ENCODE measurements around the gene GUCY1B1. TPM values are rescaled to one million over a fixed set of nuclear protein-coding genes. Genes with fewer than 3 reads are reported as not detected.

The GUCY1B1 gene
- total RNA-seq, 4 donors from 2014 or later: 44.2 to 101 (median 86.9) TPM

GRCh38 chr4:155811083-155811482 lies 52.3 kb downstream of the GUCY1B1 start:
- ATAC-seq: no peak
- WGBS, 2 donors (ENCODE audit: low coverage in 1 of 2): 68 to 86% methylated on average over 2 of the region's 2 CpGs
- H3K36me3 ChIP-seq: no peaks in the 10 kb centered on the region
- no peaks in the 10 kb centered on the region for H3K9me3 ChIP-seq
- H3K4me1 ChIP-seq: peaks cover 0 to 27% (median 5%) of the 10 kb centered on the region in 3 donors
- no peak for TF ChIP-seq POLR2A (IDR thresholded peaks at IDR 0.05)
- TF ChIP-seq CTCF (IDR thresholded peaks at IDR 0.05): no peak
- TF ChIP-seq POLR2AphosphoS5 (IDR thresholded peaks at IDR 0.05): no peak
- no peak for TF ChIP-seq EP300 (IDR thresholded peaks at IDR 0.05)
- no peak overlapping the region for H3K4me3 ChIP-seq
- no peak overlapping the region for H3K27ac ChIP-seq
- no peaks in the 10 kb centered on the region for H3K27me3 ChIP-seq

- H3K36me3 ChIP-seq: no peaks in the 10 kb centered on the region
- no peak overlapping the region for H3K4me3 ChIP-seq
- no peak for TF ChIP-seq POLR2A (IDR thresholded peaks at IDR 0.05)
- no peak for TF ChIP-seq EP300 (IDR thresholded peaks at IDR 0.05)
- TF ChIP-seq POLR2AphosphoS5 (IDR thresholded peaks at IDR 0.05): no peak
- no peak for TF ChIP-seq CTCF (IDR thresholded peaks at IDR 0.05)
- ATAC-seq: no peak
- no peaks in the 10 kb centered on the region for H3K9me3 ChIP-seq
- H3K4me1 ChIP-seq: no peaks in the 10 kb centered on the region
- H3K27me3 ChIP-seq: no peaks in the 10 kb centered on the region
- H3K27ac ChIP-seq: no peak overlapping the region
- WGBS, 2 donors (ENCODE audit: low coverage in 1 of 2): 69 to 72% methylated on average over 2 of the region's 2 CpGs
Observed at GRCh38 chr4:155818639-155819038, 59.8 kb downstream of the GUCY1B1 start.

- Histone ChIP-seq H3K9me3 (no peaks in the 10 kb centered on the region), H3K4me3 (no peak overlapping the region), H3K27me3 (no peaks in the 10 kb centered on the region), H3K36me3 (no peaks in the 10 kb centered on the region), H3K4me1 (no peaks in the 10 kb centered on the region), H3K27ac (no peak overlapping the region)
- no peak for TF ChIP-seq EP300 (IDR thresholded peaks at IDR 0.05)
- TF ChIP-seq POLR2AphosphoS5 (IDR thresholded peaks at IDR 0.05): no peak
- no peak for TF ChIP-seq POLR2A (IDR thresholded peaks at IDR 0.05)
- no peak for TF ChIP-seq CTCF (IDR thresholded peaks at IDR 0.05)
- ATAC-seq: no peak
- WGBS, 2 donors (ENCODE audit: low coverage in 1 of 2): 14 to 18% methylated on average over 1 of the region's 1 CpG
Observed at GRCh38 chr4:155819066-155819465, 60.2 kb downstream of the GUCY1B1 start.

- Histone ChIP-seq H3K36me3 (no peaks in the 10 kb centered on the region), H3K27ac (no peak overlapping the region), H3K4me3 (no peak overlapping the region), H3K27me3 (no peaks in the 10 kb centered on the region), H3K9me3 (no peaks in the 10 kb centered on the region), H3K4me1 (no peaks in the 10 kb centered on the region)
- no peak for ATAC-seq
- TF ChIP-seq POLR2A (IDR thresholded peaks at IDR 0.05) (no peak), EP300 (IDR thresholded peaks at IDR 0.05) (no peak), POLR2AphosphoS5 (IDR thresholded peaks at IDR 0.05) (no peak), CTCF (IDR thresholded peaks at IDR 0.05) (no peak)
- 98 to 100% methylated on average over 2 to 4 of the region's 4 CpGs for WGBS, 2 donors (ENCODE audit: low coverage in 1 of 2)
Observed at GRCh38 chr4:155820887-155821518, 62.2 kb downstream of the GUCY1B1 start.

- TF ChIP-seq POLR2AphosphoS5 (IDR thresholded peaks at IDR 0.05): no peak
- TF ChIP-seq CTCF (IDR thresholded peaks at IDR 0.05): no peak
- no peak for TF ChIP-seq POLR2A (IDR thresholded peaks at IDR 0.05)
- TF ChIP-seq EP300 (IDR thresholded peaks at IDR 0.05): no peak
- Histone ChIP-seq H3K27ac (no peak overlapping the region), H3K4me3 (no peak overlapping the region), H3K27me3 (no peaks in the 10 kb centered on the region), H3K4me1 (no peaks in the 10 kb centered on the region), H3K36me3 (no peaks in the 10 kb centered on the region), H3K9me3 (no peaks in the 10 kb centered on the region)
- ATAC-seq: no peak
- 83 to 84% methylated on average over 3 of the region's 3 CpGs for WGBS, 2 donors (ENCODE audit: low coverage in 1 of 2)
Observed at GRCh38 chr4:155822572-155822971, 63.8 kb downstream of the GUCY1B1 start.
